Uterus (tissue), 4 donors: Measurements from ENCODE around the gene MPND. TPM values are rescaled to one million over a fixed set of nuclear protein-coding genes. Genes with fewer than 3 reads are reported as not detected.

Source experiments
- DNase-seq, 2 donors: peaks; one replicate each; pipeline ENCODE4 v3.0.0-alpha.2; 2019 to 2020
- H3K27ac ChIP-seq, 2 donors: fragments of 200-600 bp; sonication (generic); 1 replicate in 1 of 2; 2 replicates in 1 of 2; pipeline ENCODE4 v1.5.1; 2016 to 2018
- H3K27me3 ChIP-seq, 2 donors: fragments of 200-600 bp; sonication (generic); one replicate each; pipeline ENCODE4 v1.5.1; 2018 to 2019; ENCODE audit warnings: control low read depth in 1 of 2
- H3K36me3 ChIP-seq, 2 donors: fragments of 200-600 bp; sonication (generic); one replicate each; pipeline ENCODE4 v1.5.1; 2019; ENCODE audit warnings: control low read depth in 1 of 2
- H3K4me1 ChIP-seq, 2 donors: fragments of 200-600 bp; sonication (generic); one replicate each; pipeline ENCODE4 v1.5.1; 2018 to 2019; ENCODE audit warnings: control low read depth in 1 of 2
- H3K4me3 ChIP-seq, 2 donors: fragments of 200-600 bp; sonication (generic); 1 replicate in 1 of 2; 2 replicates in 1 of 2; pipeline ENCODE4 v1.5.1; 2018 to 2019; ENCODE audit warnings: mild to moderate bottlenecking in 1 of 2
- H3K9me3 ChIP-seq, 2 donors: fragments of 200-600 bp; sonication (generic); one replicate each; pipeline ENCODE4 v1.5.1; 2019; ENCODE audit warnings: control low read depth in 1 of 2
- POLR2A ChIP-seq, 2 donors: fragments of 450-650 bp; IDR thresholded peaks; one replicate each; pipeline ENCODE4 v1.6.1; 2016; ENCODE audit warnings: antibody characterized with exemption in 2 of 2, mild to moderate bottlenecking in 1 of 2, moderate library complexity in 1 of 2
- intact Hi-C: fragments of 100-400 bp; cut with DNase I; formaldehyde crosslinking; loops from one replicate; pipeline ENCODE4 v1.15.1; 2023; ENCODE audit warnings: low total_unique reads
- total RNA-seq, 4 donors: library from RNA; depleted of rRNA in 3 of 4; stranded (reverse); fragments of >200 nt in 3 of 4; gene quantifications; one replicate each; pipeline versions ENCODE4 v1.1.0 to v1.2.4, GENCODE V29; 2014 to 2023
- TF ChIP-seq, protein P1 (sequence below), 4 experiments: fragments of 200-600 bp in 2 of 4; fragments of 450-650 bp in 2 of 4; sonication (generic) in 2 of 4; IDR thresholded peaks; one replicate each; pipeline ENCODE4 v1.5.1; 2016 to 2019; ENCODE audit warnings: antibody characterized with exemption in 4 of 4, mild to moderate bottlenecking in 2 of 4, moderate library complexity in 1 of 4
- donor health status: DM: yes; HTN: yes; CAD: no.

The MPND gene
- total RNA-seq, 4 donors from 2014 or later: 0.51 to 13.8 (median 5.8) TPM; not detected in 1

DNA sequence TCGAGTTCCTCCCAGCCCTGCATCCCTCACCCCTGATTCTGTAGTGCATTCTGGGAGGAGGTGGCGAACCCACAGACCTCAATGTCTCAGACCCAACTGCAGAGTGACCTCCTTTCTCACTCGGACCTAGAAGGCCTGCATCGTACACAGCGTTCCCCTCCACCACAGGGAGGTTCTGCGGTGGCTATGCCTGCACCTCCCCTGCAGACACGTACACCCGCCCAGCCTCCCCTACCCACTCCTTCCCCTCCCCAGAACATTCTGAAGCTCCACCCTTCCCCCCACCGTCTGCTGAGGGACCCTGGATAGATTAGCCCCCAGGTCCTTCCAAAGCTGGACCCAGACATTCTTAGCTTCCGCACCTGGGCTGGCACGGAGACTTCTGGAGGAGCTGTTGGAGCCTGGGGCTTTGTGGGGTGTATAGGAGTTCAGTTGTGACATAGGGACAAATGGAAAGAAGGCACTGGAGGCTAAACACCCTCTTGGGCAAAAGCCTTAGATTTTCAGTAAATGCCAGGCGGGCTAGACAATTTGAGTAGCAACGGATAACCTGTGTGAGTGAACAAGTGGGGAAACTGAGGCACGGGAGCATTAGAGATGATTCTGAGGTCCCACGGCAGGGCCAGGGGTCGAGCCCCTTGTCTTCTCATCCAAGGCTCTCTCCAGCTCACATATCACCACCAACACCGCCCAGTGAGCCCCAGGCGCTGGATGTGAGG lies 39.4 kb upstream of the MPND start:
- Histone ChIP-seq H3K27ac (no peak overlapping the region), H3K27me3 (peaks cover 0 to 4% of the 10 kb centered on the region in 2 donors), H3K36me3 (no peaks in the 10 kb centered on the region), H3K4me3 (no peak overlapping the region), H3K4me1 (no peaks in the 10 kb centered on the region), H3K9me3 (no peaks in the 10 kb centered on the region)
- TF ChIP-seq, protein P1, sequence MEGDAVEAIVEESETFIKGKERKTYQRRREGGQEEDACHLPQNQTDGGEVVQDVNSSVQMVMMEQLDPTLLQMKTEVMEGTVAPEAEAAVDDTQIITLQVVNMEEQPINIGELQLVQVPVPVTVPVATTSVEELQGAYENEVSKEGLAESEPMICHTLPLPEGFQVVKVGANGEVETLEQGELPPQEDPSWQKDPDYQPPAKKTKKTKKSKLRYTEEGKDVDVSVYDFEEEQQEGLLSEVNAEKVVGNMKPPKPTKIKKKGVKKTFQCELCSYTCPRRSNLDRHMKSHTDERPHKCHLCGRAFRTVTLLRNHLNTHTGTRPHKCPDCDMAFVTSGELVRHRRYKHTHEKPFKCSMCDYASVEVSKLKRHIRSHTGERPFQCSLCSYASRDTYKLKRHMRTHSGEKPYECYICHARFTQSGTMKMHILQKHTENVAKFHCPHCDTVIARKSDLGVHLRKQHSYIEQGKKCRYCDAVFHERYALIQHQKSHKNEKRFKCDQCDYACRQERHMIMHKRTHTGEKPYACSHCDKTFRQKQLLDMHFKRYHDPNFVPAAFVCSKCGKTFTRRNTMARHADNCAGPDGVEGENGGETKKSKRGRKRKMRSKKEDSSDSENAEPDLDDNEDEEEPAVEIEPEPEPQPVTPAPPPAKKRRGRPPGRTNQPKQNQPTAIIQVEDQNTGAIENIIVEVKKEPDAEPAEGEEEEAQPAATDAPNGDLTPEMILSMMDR (IDR thresholded peaks at IDR 0.05): no peak
- TF ChIP-seq POLR2A (IDR thresholded peaks at IDR 0.05): no peak
- intact Hi-C loops: no loop called here
- DNase-seq: no peak

- Histone ChIP-seq H3K27ac (no peak within 1 kb of the TSS), H3K4me3 (no peak within 1 kb of the TSS), H3K36me3 (no peaks in the 10 kb centered on the region), H3K27me3 (peaks cover 0 to 4% of the 10 kb centered on the region in 2 donors), H3K9me3 (no peaks in the 10 kb centered on the region), H3K4me1 (no peaks in the 10 kb centered on the region)
- no peak for DNase-seq
- TF ChIP-seq POLR2A (IDR thresholded peaks at IDR 0.05): no peak
- TF ChIP-seq, protein P1 (IDR thresholded peaks at IDR 0.05): no peak
- intact Hi-C loops: no loop called here
These were observed 38.7 kb upstream of the MPND start, which contains the start of gene FSD1 for GRCh38 chr19:4304538-4305256. Gene FSD1 (plus strand): TSS chr19:4304598. CDS start chr19:4304747, 149 bp downstream.

DNA sequence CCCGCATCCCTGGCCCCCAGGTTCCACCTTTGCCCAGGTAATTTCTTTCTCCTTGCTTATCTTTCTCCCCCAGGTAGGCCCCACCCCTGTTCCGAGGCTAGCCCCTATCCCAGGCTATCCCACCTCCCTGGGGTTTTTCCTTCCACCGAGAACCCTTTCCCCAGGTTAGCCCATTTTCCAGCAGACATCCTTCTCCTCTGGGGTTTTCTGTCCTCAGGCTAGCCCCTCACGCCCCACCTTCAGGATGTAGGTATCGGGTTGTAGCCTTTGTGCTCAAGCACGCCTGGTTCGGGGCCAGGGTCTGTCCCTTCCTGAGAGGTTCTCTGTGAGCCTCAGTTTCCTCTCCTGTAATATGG lies 38.1 kb upstream of the MPND start:
- intact Hi-C loops: no loop called here

GRCh38 chr19:4305659-4306058 lies 37.7 kb upstream of the MPND start:
- no peak for DNase-seq
- Histone ChIP-seq H3K27me3 (peaks cover 0 to 4% of the 10 kb centered on the region in 2 donors), H3K27ac (no peak overlapping the region), H3K4me1 (no peaks in the 10 kb centered on the region), H3K4me3 (no peak overlapping the region), H3K9me3 (no peaks in the 10 kb centered on the region), H3K36me3 (no peaks in the 10 kb centered on the region)
- intact Hi-C loops: no loop called here
- TF ChIP-seq, protein P1 (IDR thresholded peaks at IDR 0.05): no peak
- no peak for TF ChIP-seq POLR2A (IDR thresholded peaks at IDR 0.05)

More for the DNA sequence above, 38.1 kb upstream of the MPND start:
- Histone ChIP-seq H3K27me3 (peaks cover 0 to 4% of the 10 kb centered on the region in 2 donors), H3K9me3 (no peaks in the 10 kb centered on the region), H3K36me3 (no peaks in the 10 kb centered on the region), H3K27ac (no peak overlapping the region), H3K4me3 (no peak overlapping the region), H3K4me1 (no peaks in the 10 kb centered on the region)
- DNase-seq: no peak
- TF ChIP-seq, protein P1 (IDR thresholded peaks at IDR 0.05): no peak
- TF ChIP-seq POLR2A (IDR thresholded peaks at IDR 0.05): no peak
